CD4-positive, alpha-beta memory T cell (primary cell): ENCODE data around the gene RAB27B. TPM values are rescaled to one million over a fixed set of nuclear protein-coding genes. Genes with fewer than 3 reads are reported as not detected.

Experiments used
- CTCF ChIA-PET: fragments of 350-600 bp; sonication (Branson Sonifier 250); formaldehyde crosslinking; loops from one replicate; lab custom pipeline; 2021; ENCODE audit warnings: inconsistent platforms; ENCODE audit not compliant: partially characterized antibody; lab: Charles Lee
- POLR2A ChIA-PET: fragments of 350-600 bp; sonication (Branson Sonifier 250); formaldehyde crosslinking; loops from one replicate; lab custom pipeline; 2021; ENCODE audit not compliant: partially characterized antibody; lab: Charles Lee
- DNase-seq, 5 donors: peaks; one replicate each; pipeline versions ENCODE4 v3.0.0 to v3.0.0-alpha.2; 2020 to 2022; ENCODE audit warnings: mixed read lengths in 1 of 5
- H3K27ac ChIP-seq: one replicate; pipeline ENCODE4 v1.7.0; 2013; ENCODE audit warnings: low read depth, low read length
- H3K27me3 ChIP-seq: 2 replicates; pipeline ENCODE4 v1.7.0; 2013; ENCODE audit warnings: mild to moderate bottlenecking, low read length, moderate library complexity; ENCODE audit not compliant: insufficient read depth
- H3K36me3 ChIP-seq: 2 replicates; pipeline ENCODE4 v1.7.0; 2013; ENCODE audit warnings: mild to moderate bottlenecking, low read length, moderate library complexity; ENCODE audit not compliant: insufficient read depth
- H3K4me1 ChIP-seq: 2 replicates; pipeline ENCODE4 v1.7.0; 2013; ENCODE audit warnings: mild to moderate bottlenecking, low read length, moderate library complexity; ENCODE audit not compliant: insufficient read depth
- H3K4me3 ChIP-seq, 2 donors: one replicate each; pipeline ENCODE4 v1.7.0; 2013; ENCODE audit warnings: low read length in 2 of 2, mild to moderate bottlenecking in 1 of 2
- H3K9me3 ChIP-seq, 2 donors: one replicate each; pipeline ENCODE4 v1.7.0; 2013; ENCODE audit warnings: low read length in 2 of 2, control low read depth in 1 of 2; ENCODE audit not compliant: control insufficient read depth in 1 of 2
- H3K27ac Mint-ChIP-seq, 7 donors: one replicate each; pipeline ENCODE4 v1.8.0; 2020 to 2021; ENCODE audit warnings: mixed read lengths in 7 of 7, mild to moderate bottlenecking in 6 of 7, inconsistent platforms in 3 of 7, moderate library complexity in 3 of 7
- H3K27me3 Mint-ChIP-seq, 2 donors: one replicate each; pipeline ENCODE4 v1.8.0; 2020 to 2021; ENCODE audit warnings: mixed read lengths in 2 of 2
- H3K36me3 Mint-ChIP-seq, 2 donors: one replicate each; pipeline ENCODE4 v1.8.0; 2020 to 2021; ENCODE audit warnings: mixed read lengths in 2 of 2, inconsistent platforms in 1 of 2, mild to moderate bottlenecking in 1 of 2
- H3K4me1 Mint-ChIP-seq, 4 donors: one replicate each; pipeline ENCODE4 v1.8.0; 2020 to 2021; ENCODE audit warnings: mixed read lengths in 4 of 4, mild to moderate bottlenecking in 1 of 4
- H3K4me3 Mint-ChIP-seq, 8 donors: one replicate each; pipeline ENCODE4 v1.8.0; 2020 to 2021; ENCODE audit warnings: mixed read lengths in 8 of 8, mild to moderate bottlenecking in 7 of 8, moderate library complexity in 6 of 8, inconsistent platforms in 3 of 8
- H3K9me3 Mint-ChIP-seq, 8 donors: one replicate each; pipeline ENCODE4 v1.8.0; 2020 to 2021; ENCODE audit warnings: mixed read lengths in 8 of 8, mild to moderate bottlenecking in 5 of 8, inconsistent platforms in 3 of 8, moderate library complexity in 1 of 8
- intact Hi-C: fragments of 100-400 bp; cut with micrococcal nuclease; formaldehyde crosslinking; loops from one replicate; pipeline ENCODE4 v1.15.1; 2023
- polyA plus RNA-seq, 2 donors: library from polyadenylated mRNA; unstranded; fragments of 300-500 nt; fragmentation: Illumina TruSeq; gene quantifications; one replicate each; pipeline ENCODE4 v1.2.3, GENCODE V29; 2021
- total RNA-seq, 2 experiments: library from RNA; stranded (reverse); gene quantifications; one replicate each; pipeline ENCODE4 v1.2.3, GENCODE V29; 2021

The RAB27B gene
- total and polyA plus RNA-seq, 4 experiments from 2014 or later: 1.0 to 3.1 (median 1.6) TPM

- H3K36me3 ChIP-seq: no peaks in the 10 kb centered on the region
- DNase-seq: no peak
- H3K9me3 ChIP-seq: no peaks in the 10 kb centered on the region
- H3K4me1 ChIP-seq: no peaks in the 10 kb centered on the region
- H3K4me1 Mint-ChIP-seq: peaks cover 3 to 6% (median 5%) of the 10 kb centered on the region in 4 donors
- ChIA-PET CTCF (no interaction called here), POLR2A (no interaction called here)
- H3K9me3 Mint-ChIP-seq: no peaks in the 10 kb centered on the region
- H3K27ac ChIP-seq: no peak overlapping the region
- no peak overlapping the region for H3K4me3 Mint-ChIP-seq
- H3K27ac Mint-ChIP-seq: no peak overlapping the region
- H3K27me3 ChIP-seq: no peaks in the 10 kb centered on the region
- intact Hi-C loops: no loop called here
- no peaks in the 10 kb centered on the region for H3K27me3 Mint-ChIP-seq
- H3K4me3 ChIP-seq: no peak overlapping the region
- H3K36me3 Mint-ChIP-seq: no peaks in the 10 kb centered on the region
Observed at GRCh38 chr18:54859667-54860421, 31.6 kb downstream of the RAB27B start.

- Histone ChIP-seq H3K27ac (no peak overlapping the region), H3K27me3 (no peaks in the 10 kb centered on the region), H3K36me3 (no peaks in the 10 kb centered on the region), H3K9me3 (no peaks in the 10 kb centered on the region), H3K4me1 (no peaks in the 10 kb centered on the region), H3K4me3 (no peak overlapping the region)
- POLR2A ChIA-PET: no interaction called here
- H3K9me3 Mint-ChIP-seq: no peaks in the 10 kb centered on the region
- CTCF ChIA-PET: no interaction called here
- H3K27me3 Mint-ChIP-seq: no peaks in the 10 kb centered on the region
- no peaks in the 10 kb centered on the region for H3K36me3 Mint-ChIP-seq
- intact Hi-C loops: no loop called here
- no peak for DNase-seq
- H3K4me3 Mint-ChIP-seq: no peak overlapping the region
- H3K27ac Mint-ChIP-seq: no peak overlapping the region
- peaks cover 3 to 6% (median 5%) of the 10 kb centered on the region in 4 donors for H3K4me1 Mint-ChIP-seq
Observed at GRCh38 chr18:54860941-54861340, 32.7 kb downstream of the RAB27B start.

- Mint-ChIP-seq H3K9me3 (peaks cover 0 to 2% (median 0%) of the 10 kb centered on the region in 8 donors), H3K27me3 (no peaks in the 10 kb centered on the region), H3K27ac (no peak overlapping the region), H3K4me1 (peaks cover 0 to 1% (median 0%) of the 10 kb centered on the region in 4 donors), H3K36me3 (peaks cover 0 to 2% of the 10 kb centered on the region in 2 donors), H3K4me3 (no peak overlapping the region)
- Histone ChIP-seq H3K27ac (no peak overlapping the region), H3K4me1 (no peaks in the 10 kb centered on the region), H3K4me3 (no peak overlapping the region), H3K27me3 (no peaks in the 10 kb centered on the region), H3K9me3 (no peaks in the 10 kb centered on the region), H3K36me3 (no peaks in the 10 kb centered on the region)
- no peak for DNase-seq
- POLR2A ChIA-PET: no interaction called here
- CTCF ChIA-PET: no interaction called here
- intact Hi-C loops: no loop called here
Observed at GRCh38 chr18:54867131-54867530, 38.9 kb downstream of the RAB27B start.

GRCh38 chr18:54871231-54871630 is 43.0 kb downstream of the RAB27B start:
- no peak overlapping the region for H3K4me3 Mint-ChIP-seq

GRCh38 chr18:54872681-54873080 is 44.4 kb downstream of the RAB27B start:
- intact Hi-C loops: no loop called here
- no peak overlapping the region for H3K27ac Mint-ChIP-seq

More at GRCh38 chr18:54871231-54871630, 43.0 kb downstream of the RAB27B start:
- Histone ChIP-seq H3K27ac (no peak overlapping the region), H3K9me3 (no peaks in the 10 kb centered on the region), H3K4me1 (peaks cover 4% of the 10 kb centered on the region), H3K27me3 (no peaks in the 10 kb centered on the region), H3K4me3 (no peak overlapping the region), H3K36me3 (no peaks in the 10 kb centered on the region)
- Mint-ChIP-seq H3K36me3 (peaks cover 0 to 2% of the 10 kb centered on the region in 2 donors), H3K4me1 (peaks cover 5 to 10% (median 6%) of the 10 kb centered on the region in 4 donors), H3K27ac (no peak overlapping the region), H3K27me3 (no peaks in the 10 kb centered on the region), H3K9me3 (peaks cover 0 to 2% (median 0%) of the 10 kb centered on the region in 8 donors)
- intact Hi-C loops: no loop called here
- ChIA-PET CTCF (no interaction called here), POLR2A (no interaction called here)
- no peak for DNase-seq

GRCh38 chr18:54873884-54874255 is 45.6 kb downstream of the RAB27B start:
- ChIA-PET CTCF (no interaction called here), POLR2A (no interaction called here)
- H3K27me3 Mint-ChIP-seq: no peaks in the 10 kb centered on the region
- H3K27me3 ChIP-seq: no peaks in the 10 kb centered on the region
- H3K9me3 ChIP-seq: no peaks in the 10 kb centered on the region
- H3K9me3 Mint-ChIP-seq: peaks cover 0 to 2% (median 0%) of the 10 kb centered on the region in 8 donors
- H3K4me1 Mint-ChIP-seq: peaks cover 4 to 10% (median 6%) of the 10 kb centered on the region in 4 donors
- H3K36me3 Mint-ChIP-seq: no peaks in the 10 kb centered on the region
- H3K27ac ChIP-seq: no peak overlapping the region
- no peak overlapping the region for H3K4me3 ChIP-seq
- intact Hi-C loops: no loop called here
- no peak overlapping the region for H3K27ac Mint-ChIP-seq
- no peak for DNase-seq
- H3K4me3 Mint-ChIP-seq: no peak overlapping the region
- H3K4me1 ChIP-seq: peaks cover 4% of the 10 kb centered on the region
- H3K36me3 ChIP-seq: no peaks in the 10 kb centered on the region

More at GRCh38 chr18:54872681-54873080, 44.4 kb downstream of the RAB27B start:
- Mint-ChIP-seq H3K4me3 (no peak overlapping the region), H3K27me3 (no peaks in the 10 kb centered on the region), H3K4me1 (peaks cover 4 to 10% (median 6%) of the 10 kb centered on the region in 4 donors), H3K9me3 (peaks cover 0 to 4% (median 0%) of the 10 kb centered on the region in 8 donors), H3K36me3 (peaks cover 0 to 2% of the 10 kb centered on the region in 2 donors)
- ChIA-PET POLR2A (no interaction called here), CTCF (no interaction called here)
- H3K4me1 ChIP-seq: peaks cover 4% of the 10 kb centered on the region
- DNase-seq: no peak
- no peak overlapping the region for H3K27ac ChIP-seq
- no peak overlapping the region for H3K4me3 ChIP-seq
- H3K27me3 ChIP-seq: no peaks in the 10 kb centered on the region
- no peaks in the 10 kb centered on the region for H3K36me3 ChIP-seq
- no peaks in the 10 kb centered on the region for H3K9me3 ChIP-seq

- POLR2A ChIA-PET: no interaction called here
- H3K9me3 Mint-ChIP-seq: peaks cover 0 to 2% (median 0%) of the 10 kb centered on the region in 8 donors
- intact Hi-C loops: no loop called here
- Histone ChIP-seq H3K4me3 (no peak overlapping the region), H3K27me3 (no peaks in the 10 kb centered on the region), H3K4me1 (peaks cover 4% of the 10 kb centered on the region), H3K36me3 (no peaks in the 10 kb centered on the region), H3K27ac (no peak overlapping the region), H3K9me3 (no peaks in the 10 kb centered on the region)
- no peak overlapping the region for H3K27ac Mint-ChIP-seq
- H3K27me3 Mint-ChIP-seq: no peaks in the 10 kb centered on the region
- CTCF ChIA-PET: no interaction called here
- peaks cover 4 to 10% (median 6%) of the 10 kb centered on the region in 4 donors for H3K4me1 Mint-ChIP-seq
- no peak for DNase-seq
- H3K36me3 Mint-ChIP-seq: peaks cover 4 to 6% of the 10 kb centered on the region in 2 donors
- H3K4me3 Mint-ChIP-seq: no peak overlapping the region
Observed at GRCh38 chr18:54875063-54875462, 46.8 kb downstream of the RAB27B start.
